GM18861 (cell line): ENCODE data around the gene PCID2.

ENCODE experiments used
- ATAC-seq: cut with Tn5 transposase; IDR thresholded peaks from one replicate; pipeline ENCODE4 v1.9.1; 2021; ENCODE audit not compliant: unreplicated experiment

The PCID2 gene

DNA sequence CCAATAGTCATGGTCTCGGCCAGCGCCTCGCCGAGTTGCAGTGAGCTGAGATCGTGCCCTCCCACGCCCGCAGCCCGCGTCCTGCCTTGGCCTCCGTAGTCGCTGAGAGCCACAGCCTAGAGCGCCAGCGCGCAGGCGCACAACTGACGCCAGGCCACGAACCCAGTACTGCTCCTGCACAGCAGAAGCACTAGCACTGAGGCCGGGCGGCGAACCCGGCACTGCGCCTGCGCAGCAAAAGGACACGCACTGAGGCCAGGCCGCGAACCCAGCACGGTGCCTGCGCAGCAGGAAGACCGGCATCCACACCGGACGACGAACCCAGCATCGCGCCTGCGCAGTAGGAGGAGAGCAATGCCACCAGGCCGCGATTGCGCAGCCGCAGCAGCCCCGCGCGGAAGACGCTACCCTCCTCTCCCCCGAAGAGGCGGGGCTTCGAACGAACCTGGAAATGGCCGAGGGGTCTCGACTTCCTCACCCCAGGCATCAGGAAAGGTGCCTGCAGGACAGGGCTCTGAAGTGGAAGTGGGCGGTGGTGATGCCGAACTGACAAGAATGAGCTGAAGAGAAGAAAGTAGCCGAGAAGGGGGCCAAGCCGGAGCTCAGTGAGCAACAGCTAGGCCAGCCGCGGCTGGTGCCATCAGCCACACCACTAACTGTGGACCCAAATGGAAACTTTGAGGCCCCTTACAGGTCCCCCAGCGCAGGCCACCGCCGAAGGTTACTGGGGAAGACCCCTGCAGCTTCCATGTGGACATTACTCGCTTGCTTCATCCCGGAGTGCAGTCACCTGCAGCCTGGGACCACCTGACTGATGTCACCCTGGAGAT is 78.3 kb downstream of the PCID2 start:
- ATAC-seq: no peak

DNA sequence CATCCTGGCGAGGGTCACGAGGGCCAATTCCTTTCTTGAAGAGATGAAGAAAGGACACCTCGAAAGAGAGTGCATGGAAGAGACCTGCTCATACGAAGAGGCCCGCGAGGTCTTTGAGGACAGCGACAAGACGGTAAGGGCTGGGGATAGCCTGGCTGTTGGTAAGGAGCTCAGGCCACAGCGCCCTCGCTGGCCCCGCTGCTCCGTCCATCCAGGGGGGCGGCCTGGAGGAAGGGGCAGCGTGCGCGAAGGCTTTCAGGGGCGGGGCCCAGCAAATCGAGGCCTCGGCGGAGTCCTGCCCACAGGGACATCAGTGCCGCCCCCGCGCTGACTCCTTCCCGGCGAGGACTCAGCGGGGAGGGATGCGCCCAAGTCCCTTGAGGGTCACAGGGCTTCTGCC is 79.0 kb downstream of the PCID2 start:
- no peak for ATAC-seq
